Panc1 (cell line): Measurements from ENCODE around the gene BMPR2. TPM values are rescaled to one million over a fixed set of nuclear protein-coding genes. Genes with fewer than 3 reads are reported as not detected.

Experiments used
- ATAC-seq: fragments of 200-7000 bp; cut with Tn5 transposase; 2 replicates; pipeline ENCODE4 v1.9.1; 2020; ENCODE audit warnings: mild to moderate bottlenecking, moderate library complexity
- BruUV-seq: library from RNA; stranded (reverse); fragments of 400-500 nt; replicated peaks from 2 replicates; lab custom pipeline; 2021; lab: Mats Ljungman, UMichigan
- CTCF ChIA-PET: fragments of 300-600 bp; sonication (Branson Sonifier 250); formaldehyde crosslinking; loops from one replicate; lab custom pipeline; 2022; ENCODE audit warnings: antibody characterized with exemption; lab: Charles Lee
- POLR2A ChIA-PET: fragments of 300-600 bp; sonication (Branson Sonifier 250); formaldehyde crosslinking; loops from one replicate; lab custom pipeline; 2022; ENCODE audit warnings: antibody characterized with exemption; lab: Charles Lee
- DNase-seq: peaks from one replicate; pipeline ENCODE4 v3.0.0-alpha.2; 2010; ENCODE audit warnings: low read depth, low spot score
- H3K27ac ChIP-seq: 2 replicates; pipeline ENCODE4 v1.5.1; 2011; ENCODE audit warnings: mild to moderate bottlenecking, low read length, inconsistent platforms
- H3K27me3 ChIP-seq: fragments of 200-500 bp; sonication (Bioruptor generic); 2 replicates; pipeline ENCODE4 v1.6.0; 2014; ENCODE audit warnings: low read length, inconsistent platforms; ENCODE audit not compliant: control insufficient read depth, insufficient read depth
- H3K36me3 ChIP-seq: fragments of 200-500 bp; sonication (Bioruptor generic); 2 replicates; pipeline ENCODE4 v1.5.1; 2014; ENCODE audit warnings: inconsistent platforms, mild to moderate bottlenecking, low read length, moderate library complexity; ENCODE audit not compliant: control insufficient read depth, insufficient read depth
- H3K4me1 ChIP-seq: 2 replicates; pipeline ENCODE4 v1.5.1; 2011; ENCODE audit warnings: inconsistent platforms, mild to moderate bottlenecking, low read length, moderate library complexity; ENCODE audit not compliant: control insufficient read depth, insufficient read depth
- H3K4me3 ChIP-seq, 2 experiments: 2 replicates each; pipeline ENCODE4 v1.5.1; 2011 to 2012; ENCODE audit warnings: low read depth in 2 of 2, low read length in 2 of 2, mild to moderate bottlenecking in 2 of 2, inconsistent platforms in 1 of 2, moderate library complexity in 1 of 2
- H3K9me3 ChIP-seq: fragments of 200-500 bp; sonication (Bioruptor generic); 2 replicates; pipeline ENCODE4 v1.5.1; 2014; ENCODE audit warnings: low read depth, mild to moderate bottlenecking, inconsistent platforms, low read length, moderate library complexity; ENCODE audit not compliant: control insufficient read depth, insufficient read depth
- POLR2AphosphoS5 ChIP-seq: IDR thresholded peaks from 2 replicates; pipeline ENCODE4 v1.6.1; 2012; ENCODE audit warnings: mild to moderate bottlenecking, low read depth, low read length, moderate library complexity
- SIN3A ChIP-seq: IDR thresholded peaks from 2 replicates; pipeline ENCODE4 v1.6.1; 2012; ENCODE audit warnings: low read depth, mild to moderate bottlenecking, low read length, moderate library complexity, borderline replicate concordance; ENCODE audit not compliant: insufficient read depth
- TCF7L2 ChIP-seq: IDR thresholded peaks from 2 replicates; pipeline ENCODE4 v1.6.1; 2011; ENCODE audit warnings: mild to moderate bottlenecking, low read depth, low read length, inconsistent platforms
- in situ Hi-C: cut with HindIII; loops from 2 replicates; pipeline ENCODE4 v1.10.0; 2016; ENCODE audit warnings: low sequenced_read_pairs, low pct_unique_long_range_greater_than_20kb
- intact Hi-C: fragments of 100-400 bp; cut with micrococcal nuclease; formaldehyde crosslinking; loops from one replicate; pipeline ENCODE4 v1.10.0; 2022; ENCODE audit not compliant: unreplicated experiment
- total RNA-seq: library from RNA; stranded (reverse); gene quantifications from one replicate; pipeline ENCODE4 v1.2.1, GENCODE V29; 2021; ENCODE audit not compliant: unreplicated experiment
- TF ChIP-seq, protein P1 (sequence below), 2 experiments: IDR thresholded peaks; 2 replicates each; pipeline ENCODE4 v1.6.1; 2011 to 2012; ENCODE audit warnings: low read depth in 2 of 2, control low read depth in 1 of 2, low read length in 1 of 2, mild to moderate bottlenecking in 1 of 2, moderate library complexity in 1 of 2; ENCODE audit not compliant: insufficient read depth in 1 of 2
- TF ChIP-seq, protein P2 (sequence below): fragments of 450-650 bp; IDR thresholded peaks from 2 replicates; pipeline ENCODE4 v1.5.1; 2017; ENCODE audit warnings: mild to moderate bottlenecking

Gene BMPR2
- total RNA-seq, 1 experiment from 2014 or later, result 65.2 TPM

DNA sequence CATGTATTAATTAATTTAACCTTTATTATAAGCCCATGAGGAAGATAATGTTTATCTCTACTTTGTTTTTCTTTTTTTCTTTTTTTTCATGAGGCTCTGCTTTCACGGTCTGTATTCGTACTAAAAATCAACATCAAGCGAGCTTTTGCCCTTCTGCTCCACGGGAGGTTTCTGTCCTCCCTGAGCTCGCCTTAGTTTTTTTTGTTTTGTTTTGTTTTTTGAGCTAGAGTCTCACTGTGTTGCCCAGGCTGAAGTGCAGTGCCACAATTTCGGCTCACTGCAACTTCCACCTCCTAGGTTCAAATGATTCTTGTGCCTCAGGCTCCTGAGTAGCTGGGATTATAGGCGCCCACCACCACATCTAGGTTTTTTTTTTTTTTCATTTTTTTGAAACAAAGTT lies 29.9 kb upstream of the BMPR2 start:
- no peaks in the 10 kb centered on the region for H3K27me3 ChIP-seq
- H3K4me1 ChIP-seq, result no peaks in the 10 kb centered on the region
- H3K27ac ChIP-seq, result no peak overlapping the region
- intact Hi-C loops (no loop called here), in situ Hi-C loops (no loop called here)
- BruUV-seq, result no TSS peak
- CTCF ChIA-PET, result no interaction called here
- no peaks in the 10 kb centered on the region for H3K9me3 ChIP-seq
- no peak for DNase-seq
- no peak overlapping the region for H3K4me3 ChIP-seq
- H3K36me3 ChIP-seq, result no peaks in the 10 kb centered on the region
- no peak for ATAC-seq
- TF ChIP-seq TCF7L2, result no peak
- TF ChIP-seq POLR2AphosphoS5, result no peak
- TF ChIP-seq SIN3A, result no peak
- TF ChIP-seq, protein P1, sequence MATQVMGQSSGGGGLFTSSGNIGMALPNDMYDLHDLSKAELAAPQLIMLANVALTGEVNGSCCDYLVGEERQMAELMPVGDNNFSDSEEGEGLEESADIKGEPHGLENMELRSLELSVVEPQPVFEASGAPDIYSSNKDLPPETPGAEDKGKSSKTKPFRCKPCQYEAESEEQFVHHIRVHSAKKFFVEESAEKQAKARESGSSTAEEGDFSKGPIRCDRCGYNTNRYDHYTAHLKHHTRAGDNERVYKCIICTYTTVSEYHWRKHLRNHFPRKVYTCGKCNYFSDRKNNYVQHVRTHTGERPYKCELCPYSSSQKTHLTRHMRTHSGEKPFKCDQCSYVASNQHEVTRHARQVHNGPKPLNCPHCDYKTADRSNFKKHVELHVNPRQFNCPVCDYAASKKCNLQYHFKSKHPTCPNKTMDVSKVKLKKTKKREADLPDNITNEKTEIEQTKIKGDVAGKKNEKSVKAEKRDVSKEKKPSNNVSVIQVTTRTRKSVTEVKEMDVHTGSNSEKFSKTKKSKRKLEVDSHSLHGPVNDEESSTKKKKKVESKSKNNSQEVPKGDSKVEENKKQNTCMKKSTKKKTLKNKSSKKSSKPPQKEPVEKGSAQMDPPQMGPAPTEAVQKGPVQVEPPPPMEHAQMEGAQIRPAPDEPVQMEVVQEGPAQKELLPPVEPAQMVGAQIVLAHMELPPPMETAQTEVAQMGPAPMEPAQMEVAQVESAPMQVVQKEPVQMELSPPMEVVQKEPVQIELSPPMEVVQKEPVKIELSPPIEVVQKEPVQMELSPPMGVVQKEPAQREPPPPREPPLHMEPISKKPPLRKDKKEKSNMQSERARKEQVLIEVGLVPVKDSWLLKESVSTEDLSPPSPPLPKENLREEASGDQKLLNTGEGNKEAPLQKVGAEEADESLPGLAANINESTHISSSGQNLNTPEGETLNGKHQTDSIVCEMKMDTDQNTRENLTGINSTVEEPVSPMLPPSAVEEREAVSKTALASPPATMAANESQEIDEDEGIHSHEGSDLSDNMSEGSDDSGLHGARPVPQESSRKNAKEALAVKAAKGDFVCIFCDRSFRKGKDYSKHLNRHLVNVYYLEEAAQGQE (IDR thresholded peaks at IDR 0.05; ENCODE audit: insufficient read depth in 1 of 2, low read depth in 2 of 2, low read length in 1 of 2), result no peak
- TF ChIP-seq, protein P2, sequence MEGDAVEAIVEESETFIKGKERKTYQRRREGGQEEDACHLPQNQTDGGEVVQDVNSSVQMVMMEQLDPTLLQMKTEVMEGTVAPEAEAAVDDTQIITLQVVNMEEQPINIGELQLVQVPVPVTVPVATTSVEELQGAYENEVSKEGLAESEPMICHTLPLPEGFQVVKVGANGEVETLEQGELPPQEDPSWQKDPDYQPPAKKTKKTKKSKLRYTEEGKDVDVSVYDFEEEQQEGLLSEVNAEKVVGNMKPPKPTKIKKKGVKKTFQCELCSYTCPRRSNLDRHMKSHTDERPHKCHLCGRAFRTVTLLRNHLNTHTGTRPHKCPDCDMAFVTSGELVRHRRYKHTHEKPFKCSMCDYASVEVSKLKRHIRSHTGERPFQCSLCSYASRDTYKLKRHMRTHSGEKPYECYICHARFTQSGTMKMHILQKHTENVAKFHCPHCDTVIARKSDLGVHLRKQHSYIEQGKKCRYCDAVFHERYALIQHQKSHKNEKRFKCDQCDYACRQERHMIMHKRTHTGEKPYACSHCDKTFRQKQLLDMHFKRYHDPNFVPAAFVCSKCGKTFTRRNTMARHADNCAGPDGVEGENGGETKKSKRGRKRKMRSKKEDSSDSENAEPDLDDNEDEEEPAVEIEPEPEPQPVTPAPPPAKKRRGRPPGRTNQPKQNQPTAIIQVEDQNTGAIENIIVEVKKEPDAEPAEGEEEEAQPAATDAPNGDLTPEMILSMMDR, result no peak
- POLR2A ChIA-PET, result interaction anchor here (0.7 kb wide), 1 partner anchor 17 kb away, joined by 3 read pairs; no protein-coding TSS in a partner anchor

DNA sequence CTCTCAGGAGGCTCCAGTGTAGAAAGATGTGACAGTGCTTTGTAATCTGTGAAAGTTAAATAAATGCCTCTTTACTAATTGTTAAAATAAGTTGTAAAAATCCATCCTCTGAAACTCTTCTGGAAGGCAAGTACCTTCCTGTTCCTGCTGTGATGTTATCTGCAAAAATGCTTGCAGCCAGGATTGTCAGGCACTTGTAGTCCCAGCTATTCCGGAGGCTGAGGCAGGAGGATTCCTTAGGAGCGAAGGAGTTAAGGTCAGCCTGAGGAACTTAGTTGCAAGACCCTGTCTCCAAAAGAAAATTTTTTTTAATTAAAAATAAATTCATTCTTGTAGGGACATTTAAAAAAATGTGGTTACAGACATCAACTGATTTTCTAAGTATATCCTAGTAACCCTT lies 22.7 kb upstream of the BMPR2 start:
- in situ Hi-C loops (no loop called here), intact Hi-C loops (no loop called here)
- POLR2A ChIA-PET, result no interaction called here
- Histone ChIP-seq H3K4me1 (no peaks in the 10 kb centered on the region), H3K27ac (no peak overlapping the region), H3K27me3 (no peaks in the 10 kb centered on the region), H3K36me3 (no peaks in the 10 kb centered on the region), H3K9me3 (no peaks in the 10 kb centered on the region), H3K4me3 (no peak overlapping the region)
- no TSS peak for BruUV-seq
- CTCF ChIA-PET, result no interaction called here
- TF ChIP-seq, protein P1 (IDR thresholded peaks at IDR 0.05; ENCODE audit: insufficient read depth in 1 of 2, low read depth in 2 of 2, low read length in 1 of 2), result no peak
- TF ChIP-seq, protein P2, result no peak
- TF ChIP-seq SIN3A (no peak), POLR2AphosphoS5 (no peak), TCF7L2 (no peak)
- DNase-seq, result no peak
- ATAC-seq, result no peak
